ENCODE measurements around the gene TRDMT1. TPM values are rescaled to one million over a fixed set of nuclear protein-coding genes. Genes with fewer than 3 reads are reported as not detected.

The TRDMT1 gene
- polyA plus RNA-seq, 3 donors = 3.1 to 6.6 (median 5.0) TPM

GRCh38 chr10:17161775-17162174, 39.7 kb downstream of the TRDMT1 start:
- no peaks in the 10 kb centered on the region for H3K4me1 ChIP-seq (ENCODE audit: control insufficient read depth in 1 of 2, insufficient read depth in 2 of 2, low read length in 2 of 2)
- H3K4me2 ChIP-seq (replicated peaks; ENCODE audit: extremely low read depth, low read length, poor library complexity, severe bottlenecking) = no peak overlapping the region
- peaks cover 0 to 4% (median 0%) of the 10 kb centered on the region in 7 donors for H3K9me3 Mint-ChIP-seq
- no peak overlapping the region for H3K27ac Mint-ChIP-seq
- H3K4me1 Mint-ChIP-seq = no peaks in the 10 kb centered on the region
- no peak overlapping the region for H3K4me3 ChIP-seq (replicated peaks in 1 of 3; ENCODE audit: low read depth in 2 of 3, low read length in 3 of 3)
- H3K27ac ChIP-seq (ENCODE audit: low read depth in 1 of 2, low read length in 2 of 2) = no peak overlapping the region
- no peaks in the 10 kb centered on the region for H3K79me2 ChIP-seq (ENCODE audit: insufficient read depth, low read length)
- peaks cover 6 to 13% of the 10 kb centered on the region in 2 donors for H3K36me3 Mint-ChIP-seq
- H4K20me1 ChIP-seq (ENCODE audit: insufficient read depth, low read length) = no peaks in the 10 kb centered on the region
- no CpG with 5 or more reads among the region's 3 CpGs for WGBS (ENCODE audit: insufficient coverage)
- H3K9me3 ChIP-seq (replicated peaks in 1 of 2; ENCODE audit: control insufficient read depth in 1 of 2, insufficient read depth in 1 of 2, low read length in 2 of 2) = no peaks in the 10 kb centered on the region
- H3K27me3 Mint-ChIP-seq (ENCODE audit: low read depth in 3 of 3) = peaks cover 0 to 2% (median 0%) of the 10 kb centered on the region in 3 donors
- H3K9ac ChIP-seq (ENCODE audit: insufficient read depth, low read length, poor library complexity, severe bottlenecking) = no peak overlapping the region
- H2AFZ ChIP-seq (ENCODE audit: insufficient read depth, low read depth, low read length, poor library complexity, severe bottlenecking) = no peak overlapping the region
- no peak overlapping the region for H3K4me3 Mint-ChIP-seq
- peak in 2 of 3 donors; percentile 19 to 28 for DNase-seq
- H3K27me3 ChIP-seq (ENCODE audit: control insufficient read depth in 2 of 2, insufficient read depth in 2 of 2, low read length in 2 of 2) = no peaks in the 10 kb centered on the region
- TF ChIP-seq CTCF (IDR thresholded peaks at IDR 0.05) = no peak
- H3K36me3 ChIP-seq (replicated peaks in 1 of 2; ENCODE audit: control insufficient read depth in 1 of 2, insufficient read depth in 2 of 2, low read length in 2 of 2) = no peaks in the 10 kb centered on the region
- intact Hi-C loops (cut with micrococcal nuclease) = no loop called here

- Mint-ChIP-seq H3K4me1 (no peaks in the 10 kb centered on the region), H3K36me3 (peaks cover 4 to 22% of the 10 kb centered on the region in 2 donors), H3K27ac (no peak overlapping the region), H3K4me3 (no peak overlapping the region), H3K9me3 (no peaks in the 10 kb centered on the region), H3K27me3 (ENCODE audit: low read depth in 3 of 3) (peaks cover 0 to 2% (median 0%) of the 10 kb centered on the region in 3 donors)
- no CpG with 5 or more reads among the region's 2 CpGs for WGBS (ENCODE audit: insufficient coverage)
- H3K4me2 ChIP-seq (replicated peaks; ENCODE audit: extremely low read depth, low read length, poor library complexity, severe bottlenecking) = no peak overlapping the region
- H2AFZ ChIP-seq (ENCODE audit: insufficient read depth, low read depth, low read length, poor library complexity, severe bottlenecking) = no peak overlapping the region
- no peak overlapping the region for H3K27ac ChIP-seq (ENCODE audit: low read depth in 1 of 2, low read length in 2 of 2)
- H3K4me1 ChIP-seq (ENCODE audit: control insufficient read depth in 1 of 2, insufficient read depth in 2 of 2, low read length in 2 of 2) = no peaks in the 10 kb centered on the region
- no peaks in the 10 kb centered on the region for H4K20me1 ChIP-seq (ENCODE audit: insufficient read depth, low read length)
- no peak overlapping the region for H3K9ac ChIP-seq (ENCODE audit: insufficient read depth, low read length, poor library complexity, severe bottlenecking)
- no peak for TF ChIP-seq CTCF (IDR thresholded peaks at IDR 0.05)
- intact Hi-C loops (cut with micrococcal nuclease) = no loop called here
- DNase-seq = no peak
- H3K4me3 ChIP-seq (replicated peaks in 1 of 3; ENCODE audit: low read depth in 2 of 3, low read length in 3 of 3) = no peak overlapping the region
- H3K9me3 ChIP-seq (replicated peaks in 1 of 2; ENCODE audit: control insufficient read depth in 1 of 2, insufficient read depth in 1 of 2, low read length in 2 of 2) = no peaks in the 10 kb centered on the region
- no peaks in the 10 kb centered on the region for H3K36me3 ChIP-seq (replicated peaks in 1 of 2; ENCODE audit: control insufficient read depth in 1 of 2, insufficient read depth in 2 of 2, low read length in 2 of 2)
- no peaks in the 10 kb centered on the region for H3K27me3 ChIP-seq (ENCODE audit: control insufficient read depth in 2 of 2, insufficient read depth in 2 of 2, low read length in 2 of 2)
- H3K79me2 ChIP-seq (ENCODE audit: insufficient read depth, low read length) = no peaks in the 10 kb centered on the region
Observed at GRCh38 chr10:17157024-17157423, 44.4 kb downstream of the TRDMT1 start.
